ENCODE results near the gene ZBTB7C. TPM values are rescaled to one million over a fixed set of nuclear protein-coding genes. Genes with fewer than 3 reads are reported as not detected.

ZBTB7C gene
- total RNA-seq, result under 1 TPM; 0.81 to 0.95 TPM

DNA sequence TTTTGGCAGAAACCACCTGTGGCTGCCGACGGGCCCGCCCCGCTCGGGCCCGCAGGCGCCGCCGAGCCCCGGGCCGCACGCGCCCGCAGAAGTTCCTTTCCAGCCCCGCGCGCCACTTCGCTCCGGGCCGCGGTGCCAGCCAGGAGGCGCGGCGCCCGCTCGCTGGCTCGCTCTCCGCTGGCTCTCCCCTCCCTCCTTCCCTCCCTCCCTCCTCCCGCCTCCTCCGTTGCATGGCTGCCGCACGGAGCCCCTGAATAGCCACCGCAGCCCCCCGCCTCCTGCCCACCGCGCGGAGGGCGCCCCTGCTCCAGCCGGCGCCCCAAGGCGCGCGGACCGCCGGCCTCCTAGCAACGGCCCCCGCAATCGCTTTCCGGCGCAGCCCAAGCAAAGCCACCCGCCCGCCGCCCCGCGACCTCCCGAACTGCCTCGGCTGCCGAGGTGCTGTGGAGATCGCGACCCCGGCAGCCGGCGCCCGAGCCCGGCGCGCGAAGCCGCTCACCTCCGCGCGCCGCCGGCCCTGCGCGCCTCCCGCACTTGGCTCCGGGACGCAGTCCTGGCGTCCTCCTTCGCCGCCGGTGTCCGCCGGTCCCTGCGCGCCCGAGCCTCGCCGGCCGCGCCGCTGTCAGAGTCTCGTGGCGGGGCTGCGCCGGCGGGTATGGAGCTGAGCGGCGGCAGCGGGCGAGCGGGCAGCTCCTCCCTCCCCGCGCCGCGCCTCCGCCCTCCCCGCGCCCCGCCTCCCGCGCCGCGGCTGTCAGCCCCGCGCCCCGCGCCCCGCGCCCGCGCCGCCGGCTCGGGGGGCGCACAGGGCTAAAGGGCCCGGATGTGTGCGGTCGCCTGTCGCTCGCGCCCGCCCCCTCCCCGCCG is at the start of gene ZBTB7C:
ZBTB7C (minus strand) TSS at position 657 of the 864 bp plus-strand sequence.
- H3K27me3 Mint-ChIP-seq, result peaks cover 73% of the 10 kb centered on the region
- no peaks in the 10 kb centered on the region for H3K9me3 Mint-ChIP-seq
- no peak within 1 kb of the TSS for H3K27ac Mint-ChIP-seq
- no peaks in the 10 kb centered on the region for H3K36me3 Mint-ChIP-seq (ENCODE audit: low read depth)
- DNase-seq, result peak; percentile 34
- peaks cover 30% of the 10 kb centered on the region for H3K4me1 Mint-ChIP-seq
- CTCF ChIA-PET, result interaction anchor here (2.0 kb wide), 1 partner anchor 10 kb away, joined by 4 read pairs; no protein-coding TSS in a partner anchor
- H3K4me3 Mint-ChIP-seq, result peak within 1 kb of the TSS; percentile 72
- POLR2A ChIA-PET, result interaction anchor here (0.7 kb wide), 1 partner anchor 8 kb away, joined by 4 read pairs; no protein-coding TSS in a partner anchor

GRCh38 chr18:48456838-48457237 is 47.7 kb upstream of the ZBTB7C start:
- Mint-ChIP-seq H3K9me3 (no peaks in the 10 kb centered on the region), H3K27ac (no peak overlapping the region), H3K4me1 (peaks cover 24% of the 10 kb centered on the region), H3K27me3 (peaks cover 50% of the 10 kb centered on the region), H3K4me3 (no peak overlapping the region), H3K36me3 (ENCODE audit: low read depth) (no peaks in the 10 kb centered on the region)
- ChIA-PET CTCF (interaction anchor here (0.9 to 3.6 kb wide), 5 partner anchors 8 to 426 kb away, joined by 3 to 33 read pairs (median 4); no protein-coding TSS in a partner anchor), POLR2A (no interaction called here)
- DNase-seq, result no peak

GRCh38 chr18:48455555-48456478 is 46.6 kb upstream of the ZBTB7C start:
- H3K4me3 Mint-ChIP-seq, result no peak overlapping the region
- H3K9me3 Mint-ChIP-seq, result no peaks in the 10 kb centered on the region
- H3K27ac Mint-ChIP-seq, result no peak overlapping the region
- CTCF ChIA-PET, result interaction anchor here (0.9 to 3.6 kb wide), 4 partner anchors 8 to 425 kb away, joined by 3 to 33 read pairs (median 5); no protein-coding TSS in a partner anchor
- no peaks in the 10 kb centered on the region for H3K36me3 Mint-ChIP-seq (ENCODE audit: low read depth)
- DNase-seq, result peak; percentile 34
- H3K4me1 Mint-ChIP-seq, result peaks cover 24% of the 10 kb centered on the region
- H3K27me3 Mint-ChIP-seq, result peaks cover 49% of the 10 kb centered on the region
- POLR2A ChIA-PET, result interaction anchor here (0.6 to 1.1 kb wide), 2 partner anchors 8 to 11 kb away, joined by 3 read pairs; no protein-coding TSS in a partner anchor

- ChIA-PET CTCF (interaction anchor here (0.8 to 3.6 kb wide), 2 partner anchors 9 to 225 kb away, joined by 3 to 33 read pairs; no protein-coding TSS in a partner anchor), POLR2A (no interaction called here)
- H3K27ac Mint-ChIP-seq, result no peak overlapping the region
- H3K9me3 Mint-ChIP-seq, result no peaks in the 10 kb centered on the region
- DNase-seq, result no peak
- H3K36me3 Mint-ChIP-seq (ENCODE audit: low read depth), result no peaks in the 10 kb centered on the region
- no peak overlapping the region for H3K4me3 Mint-ChIP-seq
- peaks cover 24% of the 10 kb centered on the region for H3K4me1 Mint-ChIP-seq
- peaks cover 39% of the 10 kb centered on the region for H3K27me3 Mint-ChIP-seq
Measured at GRCh38 chr18:48454261-48454757, 45.1 kb upstream of the ZBTB7C start.

DNA sequence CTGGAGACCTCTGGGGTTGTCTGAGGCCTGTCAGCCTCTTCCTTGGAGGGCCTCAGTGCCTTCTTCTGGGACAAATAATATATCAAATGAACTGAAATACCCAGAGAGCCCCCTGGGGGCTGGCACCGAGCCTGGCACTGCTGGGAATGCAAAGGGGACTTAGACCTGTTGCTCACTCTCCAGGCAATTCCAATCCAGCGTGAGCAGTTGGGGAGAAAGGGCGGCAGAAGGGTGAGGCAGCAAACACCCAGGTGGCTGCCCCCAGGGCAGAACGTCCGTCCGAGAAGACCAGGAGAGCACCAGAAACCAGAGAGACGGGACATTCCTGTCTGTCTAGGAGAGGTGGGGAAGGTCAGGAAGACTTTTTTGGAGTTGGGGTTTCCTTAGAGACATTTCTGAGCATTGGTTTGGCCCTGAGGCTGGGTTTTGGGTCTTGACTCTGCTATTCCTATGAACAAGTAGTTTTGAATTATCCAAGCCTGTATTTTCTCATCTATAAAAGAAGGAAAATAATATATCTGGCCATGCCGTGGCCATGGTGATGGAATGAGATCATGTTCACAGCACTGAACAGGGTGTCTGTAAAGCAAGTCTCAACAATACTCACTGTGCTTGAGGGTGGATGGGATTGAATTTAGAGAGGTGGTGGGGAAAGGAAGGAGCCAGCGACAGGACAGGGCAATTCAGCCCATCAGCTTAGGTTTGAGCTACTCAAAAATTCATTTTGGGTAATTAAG is 44.3 kb upstream of the ZBTB7C start:
- H3K27me3 Mint-ChIP-seq, result peaks cover 32% of the 10 kb centered on the region
- H3K4me1 Mint-ChIP-seq, result peaks cover 24% of the 10 kb centered on the region
- no peak for DNase-seq
- H3K4me3 Mint-ChIP-seq, result no peak overlapping the region
- ChIA-PET POLR2A (no interaction called here), CTCF (no interaction called here)
- no peaks in the 10 kb centered on the region for H3K9me3 Mint-ChIP-seq
- H3K36me3 Mint-ChIP-seq (ENCODE audit: low read depth), result no peaks in the 10 kb centered on the region
- H3K27ac Mint-ChIP-seq, result no peak overlapping the region

DNA sequence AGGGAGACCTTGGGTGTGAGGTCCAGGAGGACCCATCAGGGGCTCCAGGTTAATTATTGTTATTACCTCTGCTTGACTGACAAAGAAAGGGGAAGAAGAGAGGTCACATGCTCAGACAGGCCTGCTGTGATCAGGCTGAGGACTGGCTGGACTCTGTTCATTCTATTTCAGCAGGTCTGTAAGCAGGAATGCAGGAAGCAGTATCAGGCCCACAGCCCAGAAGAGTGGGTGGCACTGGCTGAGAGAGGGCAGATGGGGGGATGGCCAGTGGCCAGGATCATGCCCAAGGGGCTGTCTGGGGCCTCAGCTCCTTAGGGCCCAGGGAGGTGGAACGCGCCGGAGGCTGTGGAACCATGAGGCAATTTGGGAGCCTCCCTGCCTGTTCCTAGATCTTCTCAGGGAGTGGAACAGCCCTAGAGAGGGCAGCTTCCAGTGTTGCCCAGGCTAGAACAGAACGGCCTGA is 43.7 kb upstream of the ZBTB7C start:
- DNase-seq, result no peak
- ChIA-PET POLR2A (no interaction called here), CTCF (no interaction called here)
- Mint-ChIP-seq H3K36me3 (ENCODE audit: low read depth) (no peaks in the 10 kb centered on the region), H3K4me3 (no peak overlapping the region), H3K9me3 (no peaks in the 10 kb centered on the region), H3K4me1 (peaks cover 24% of the 10 kb centered on the region), H3K27me3 (peaks cover 36% of the 10 kb centered on the region), H3K27ac (no peak overlapping the region)

DNA sequence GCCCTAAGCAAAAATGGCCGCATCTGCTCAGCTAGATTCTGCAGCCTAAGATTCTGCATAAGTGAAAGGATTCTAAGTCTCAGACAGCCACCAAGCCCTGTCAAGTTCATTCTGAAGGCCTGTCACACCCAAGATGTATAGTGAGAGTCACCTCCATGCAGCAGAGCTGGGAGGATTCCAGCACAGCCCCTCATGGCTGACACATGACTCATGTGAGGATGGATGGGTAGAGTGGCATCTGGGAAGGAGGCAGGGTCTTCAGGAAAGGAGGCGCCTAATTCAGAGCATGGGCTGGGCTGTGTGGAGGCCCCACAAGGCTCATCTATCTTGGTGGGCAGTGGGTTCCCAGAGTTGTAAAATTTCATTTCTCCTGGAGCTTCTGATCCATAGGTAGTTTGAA is 41.5 kb upstream of the ZBTB7C start:
- ChIA-PET POLR2A (no interaction called here), CTCF (no interaction called here)
- no peak for DNase-seq
- Mint-ChIP-seq H3K4me3 (no peak overlapping the region), H3K36me3 (ENCODE audit: low read depth) (no peaks in the 10 kb centered on the region), H3K4me1 (peaks cover 16% of the 10 kb centered on the region), H3K9me3 (no peaks in the 10 kb centered on the region), H3K27me3 (peaks cover 25% of the 10 kb centered on the region), H3K27ac (no peak overlapping the region)

- Mint-ChIP-seq H3K36me3 (ENCODE audit: low read depth) (no peaks in the 10 kb centered on the region), H3K4me3 (no peak overlapping the region), H3K4me1 (peaks cover 7% of the 10 kb centered on the region), H3K9me3 (no peaks in the 10 kb centered on the region), H3K27me3 (peaks cover 30% of the 10 kb centered on the region), H3K27ac (no peak overlapping the region)
- peak; percentile 81 for DNase-seq
- ChIA-PET CTCF (interaction anchor here (0.6 to 4.2 kb wide), 18 partner anchors 9 to 427 kb away, joined by 3 to 56 read pairs (median 4); no protein-coding TSS in a partner anchor), POLR2A (interaction anchor here (1.0 kb wide), 1 partner anchor 9 kb away, joined by 3 read pairs; no protein-coding TSS in a partner anchor)
Measured at GRCh38 chr18:48446582-48447225, 37.5 kb upstream of the ZBTB7C start.

DNA sequence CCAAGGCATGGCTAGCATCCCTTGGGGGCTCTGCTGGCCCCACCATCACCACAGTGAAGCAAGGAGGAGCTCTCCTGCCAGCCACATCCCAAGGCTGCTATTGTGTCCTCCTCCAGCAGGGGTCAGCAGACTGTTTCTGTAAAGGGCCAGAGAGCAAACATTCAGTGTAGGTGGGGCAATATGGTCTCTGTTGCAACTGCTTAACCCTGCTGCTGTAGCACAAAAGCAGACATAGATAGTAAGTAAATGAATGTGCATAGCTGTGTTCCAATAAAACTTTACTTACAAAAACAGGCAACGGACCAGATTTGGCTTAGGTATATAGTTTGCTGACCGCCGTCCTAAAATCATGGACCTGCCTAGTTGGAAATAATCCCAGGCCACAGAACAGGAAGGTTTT is 36.4 kb upstream of the ZBTB7C start:
- ChIA-PET POLR2A (interaction anchor here (1.8 kb wide), 1 partner anchor 215 kb away, joined by 6 read pairs; no protein-coding TSS in a partner anchor), CTCF (interaction anchor here (0.6 to 4.2 kb wide), 40 partner anchors 9 to 442 kb away, joined by 3 to 56 read pairs (median 4); no protein-coding TSS in a partner anchor)
- DNase-seq, result peak; percentile 77
- no peaks in the 10 kb centered on the region for H3K36me3 Mint-ChIP-seq (ENCODE audit: low read depth)
- H3K4me3 Mint-ChIP-seq, result no peak overlapping the region
- peaks cover 7% of the 10 kb centered on the region for H3K4me1 Mint-ChIP-seq
- no peaks in the 10 kb centered on the region for H3K9me3 Mint-ChIP-seq
- peaks cover 41% of the 10 kb centered on the region for H3K27me3 Mint-ChIP-seq
- H3K27ac Mint-ChIP-seq, result no peak overlapping the region

- Mint-ChIP-seq H3K9me3 (no peaks in the 10 kb centered on the region), H3K36me3 (ENCODE audit: low read depth) (no peaks in the 10 kb centered on the region), H3K4me1 (peaks cover 12% of the 10 kb centered on the region), H3K4me3 (no peak overlapping the region), H3K27me3 (peaks cover 60% of the 10 kb centered on the region), H3K27ac (no peak overlapping the region)
- DNase-seq, result no peak
- CTCF ChIA-PET, result interaction anchor here (1.6 kb wide), 1 partner anchor 11 kb away, joined by 5 read pairs; no protein-coding TSS in a partner anchor
- POLR2A ChIA-PET, result no interaction called here
Measured at GRCh38 chr18:48442761-48443160, 33.6 kb upstream of the ZBTB7C start.

- no peak overlapping the region for H3K27ac Mint-ChIP-seq
- peaks cover 10% of the 10 kb centered on the region for H3K4me1 Mint-ChIP-seq
- H3K27me3 Mint-ChIP-seq, result peaks cover 63% of the 10 kb centered on the region
- DNase-seq, result no peak
- no peaks in the 10 kb centered on the region for H3K9me3 Mint-ChIP-seq
- ChIA-PET CTCF (interaction anchor here (1.6 kb wide), 1 partner anchor 10 kb away, joined by 5 read pairs; no protein-coding TSS in a partner anchor), POLR2A (no interaction called here)
- H3K4me3 Mint-ChIP-seq, result no peak overlapping the region
- no peaks in the 10 kb centered on the region for H3K36me3 Mint-ChIP-seq (ENCODE audit: low read depth)
Measured at GRCh38 chr18:48441405-48441881, 32.3 kb upstream of the ZBTB7C start.
